ENCODE measurements around the gene LRRC30.

LRRC30 gene

GRCh38 chr18:7237673-7238272 is 6.9 kb downstream of the LRRC30 start:
- DNase-seq (ENCODE audit: low read depth) = no peak

GRCh38 chr18:7242926-7243325 is 12.0 kb downstream of the LRRC30 start:
- DNase-seq (ENCODE audit: low read depth) = no peak

GRCh38 chr18:7248877-7249276 is 18.0 kb downstream of the LRRC30 start:
- no peak for DNase-seq (ENCODE audit: low read depth)

- DNase-seq (ENCODE audit: low read depth) = no peak
These were observed 23.3 kb downstream of the LRRC30 start for GRCh38 chr18:7254163-7254562.

GRCh38 chr18:7255054-7255453 is 24.2 kb downstream of the LRRC30 start:
- no peak for DNase-seq (ENCODE audit: low read depth)

- no peak for DNase-seq (ENCODE audit: low read depth)
These were observed 24.8 kb downstream of the LRRC30 start for GRCh38 chr18:7255643-7256042.

- DNase-seq (ENCODE audit: low read depth) = no peak
These were observed 25.9 kb downstream of the LRRC30 start for GRCh38 chr18:7256618-7257425.

- DNase-seq (ENCODE audit: low read depth) = no peak
These were observed 26.5 kb downstream of the LRRC30 start for GRCh38 chr18:7257426-7257740.

GRCh38 chr18:7259475-7259874 is 28.6 kb downstream of the LRRC30 start:
- no peak for DNase-seq (ENCODE audit: low read depth)

GRCh38 chr18:7261199-7261598 is 30.3 kb downstream of the LRRC30 start:
- DNase-seq (ENCODE audit: low read depth) = no peak

GRCh38 chr18:7267973-7268372 is 37.1 kb downstream of the LRRC30 start:
- DNase-seq (ENCODE audit: low read depth) = no peak

GRCh38 chr18:7269942-7270341 is 39.1 kb downstream of the LRRC30 start:
- no peak for DNase-seq (ENCODE audit: low read depth)

- no peak for DNase-seq (ENCODE audit: low read depth)
These were observed 41.6 kb downstream of the LRRC30 start for GRCh38 chr18:7272311-7273049.

GRCh38 chr18:7273301-7273921 is 42.5 kb downstream of the LRRC30 start:
- DNase-seq (ENCODE audit: low read depth) = no peak

- DNase-seq (ENCODE audit: low read depth) = no peak
These were observed 50.7 kb downstream of the LRRC30 start for GRCh38 chr18:7281579-7281978.

Measured in activated T-cell treated with anti-CD3 and anti-CD28 coated beads for 1 hour (primary cell).